DOHH2 (cell line): ENCODE measurements around the gene TGDS.

Experiments used
- CTCF ChIP-seq: fragments of 200-600 bp; sonication (generic); IDR thresholded peaks from one replicate; pipeline ENCODE4 v1.5.1; 2014; ENCODE audit warnings: antibody characterized with exemption, mild to moderate bottlenecking, low read depth, low read length; ENCODE audit not compliant: poor library complexity, severe bottlenecking
- EZH2phosphoT487 ChIP-seq: fragments of 200-600 bp; sonication (generic); IDR thresholded peaks from 2 replicates; pipeline ENCODE4 v1.6.1; 2017; ENCODE audit warnings: borderline replicate concordance, mild to moderate bottlenecking, antibody characterized with exemption, low read length, moderate library complexity, mixed read lengths

DNA sequence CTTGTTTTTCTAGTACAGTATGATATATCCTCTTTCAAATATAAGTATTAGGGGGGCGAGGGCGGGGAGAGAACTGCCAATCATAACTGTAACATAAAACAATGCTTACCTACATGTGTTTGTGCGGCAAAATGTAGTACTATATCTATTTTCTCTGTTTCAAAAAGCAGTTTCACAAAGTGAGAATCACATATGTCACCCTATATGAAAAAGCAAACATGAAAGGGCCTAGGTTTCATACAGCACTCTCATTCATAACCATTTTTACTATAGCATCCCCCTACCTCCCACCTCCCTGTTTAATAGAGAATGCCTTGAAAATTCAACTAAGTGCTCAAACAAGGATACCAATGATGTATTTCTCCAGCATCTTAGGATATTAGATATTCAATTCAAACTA, 5.2 kb downstream of the TGDS start:
- no peak for TF ChIP-seq CTCF
- no peak for TF ChIP-seq EZH2phosphoT487
